ENCODE measurements around the gene GRID1.

DNA sequence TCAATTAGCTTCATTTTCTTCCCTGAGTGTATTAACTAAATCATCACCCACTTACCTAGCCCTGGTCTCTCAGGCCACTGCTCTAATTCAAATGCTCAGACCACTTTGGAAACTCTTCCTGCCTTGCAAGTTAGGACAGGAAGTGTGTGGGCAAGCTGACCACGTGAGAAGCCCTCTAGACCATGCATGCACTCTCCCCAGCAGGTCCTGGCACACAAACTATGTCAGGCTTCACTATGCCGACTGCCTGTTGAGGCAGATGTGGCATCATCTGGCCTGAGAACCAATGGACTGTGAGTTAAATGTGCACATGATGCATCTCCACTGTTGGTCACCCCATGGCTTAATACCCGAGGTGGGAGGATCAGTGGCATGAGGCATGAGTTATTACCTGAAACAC lies 439.6 kb downstream of the GRID1 start:
- TF ChIP-seq EZH2 (optimal IDR thresholded peaks at IDR 0.05; ENCODE audit: low read depth, low read length) (no peak), EZH2phosphoT487 (IDR thresholded peaks at IDR 0.05; ENCODE audit: low read length) (no peak)
